Tibial nerve (tissue), 4 donors: ENCODE measurements around the gene BCKDHA.

Source experiments
- EP300 ChIP-seq, 2 donors: sonication (generic); formaldehyde crosslinking; IDR thresholded peaks; one replicate each; pipeline ENCODE4 v1.6.1; 2017; ENCODE audit warnings: antibody characterized with exemption in 2 of 2, mild to moderate bottlenecking in 1 of 2
- POLR2A ChIP-seq, 2 donors: fragments of 450-650 bp; IDR thresholded peaks; one replicate each; pipeline ENCODE4 v1.6.1; 2017; ENCODE audit warnings: antibody characterized with exemption in 2 of 2, mild to moderate bottlenecking in 2 of 2, moderate library complexity in 2 of 2
- TF ChIP-seq, protein P1 (sequence below), 5 experiments: fragments of 200-600 bp in 3 of 5; fragments of 450-650 bp in 2 of 5; sonication (generic) in 3 of 5; IDR thresholded peaks; one replicate each; pipeline ENCODE4 v1.5.1; 2016 to 2019; ENCODE audit warnings: antibody characterized with exemption in 5 of 5, mild to moderate bottlenecking in 3 of 5, moderate library complexity in 2 of 5

DNA sequence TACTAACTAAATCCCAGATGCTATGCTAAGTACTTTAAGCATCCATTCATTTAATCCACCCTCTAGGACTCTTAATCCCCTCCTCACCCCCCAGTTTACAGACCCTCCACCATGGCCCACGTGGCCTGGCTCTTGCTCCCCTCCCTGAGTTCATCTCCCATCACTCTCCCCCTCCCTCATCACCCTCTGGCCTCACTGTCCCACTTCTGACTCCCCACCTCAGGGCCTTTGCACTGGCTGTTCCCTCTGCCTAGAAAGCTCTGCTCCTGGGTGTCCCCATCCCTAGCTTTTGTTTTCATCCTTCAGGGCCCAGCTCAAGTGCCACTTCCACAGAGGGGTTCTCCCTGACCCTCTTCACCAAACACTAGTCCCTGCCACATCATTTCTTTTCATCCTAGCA, 37.9 kb upstream of the BCKDHA start:
- TF ChIP-seq, protein P1, sequence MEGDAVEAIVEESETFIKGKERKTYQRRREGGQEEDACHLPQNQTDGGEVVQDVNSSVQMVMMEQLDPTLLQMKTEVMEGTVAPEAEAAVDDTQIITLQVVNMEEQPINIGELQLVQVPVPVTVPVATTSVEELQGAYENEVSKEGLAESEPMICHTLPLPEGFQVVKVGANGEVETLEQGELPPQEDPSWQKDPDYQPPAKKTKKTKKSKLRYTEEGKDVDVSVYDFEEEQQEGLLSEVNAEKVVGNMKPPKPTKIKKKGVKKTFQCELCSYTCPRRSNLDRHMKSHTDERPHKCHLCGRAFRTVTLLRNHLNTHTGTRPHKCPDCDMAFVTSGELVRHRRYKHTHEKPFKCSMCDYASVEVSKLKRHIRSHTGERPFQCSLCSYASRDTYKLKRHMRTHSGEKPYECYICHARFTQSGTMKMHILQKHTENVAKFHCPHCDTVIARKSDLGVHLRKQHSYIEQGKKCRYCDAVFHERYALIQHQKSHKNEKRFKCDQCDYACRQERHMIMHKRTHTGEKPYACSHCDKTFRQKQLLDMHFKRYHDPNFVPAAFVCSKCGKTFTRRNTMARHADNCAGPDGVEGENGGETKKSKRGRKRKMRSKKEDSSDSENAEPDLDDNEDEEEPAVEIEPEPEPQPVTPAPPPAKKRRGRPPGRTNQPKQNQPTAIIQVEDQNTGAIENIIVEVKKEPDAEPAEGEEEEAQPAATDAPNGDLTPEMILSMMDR (IDR thresholded peaks at IDR 0.05), result no peak
- TF ChIP-seq POLR2A (IDR thresholded peaks at IDR 0.05) (no peak), EP300 (IDR thresholded peaks at IDR 0.05) (no peak)
